Esophagus squamous epithelium (tissue), 5 donors: ENCODE measurements around the gene SLC25A48. TPM values are rescaled to one million over a fixed set of nuclear protein-coding genes. Genes with fewer than 3 reads are reported as not detected.

Source experiments
- DNase-seq: peaks from one replicate; lab custom pipeline; 2025; lab: John Stamatoyannopoulos, UW
- H3K27ac ChIP-seq, 4 donors: fragments of 200-600 bp; sonication (generic); one replicate each; pipeline ENCODE4 v1.5.1; 2016 to 2019; ENCODE audit warnings: mild to moderate bottlenecking in 1 of 4
- H3K27me3 ChIP-seq, 4 donors: fragments of 200-600 bp; sonication (generic); 1 replicate in 3 of 4; 2 replicates in 1 of 4; pipeline versions ENCODE4 v1.5.1 to v1.6.0; 2017 to 2021; ENCODE audit warnings: antibody characterized with exemption in 1 of 4
- H3K36me3 ChIP-seq, 3 donors: fragments of 200-600 bp; sonication (generic); one replicate each; pipeline ENCODE4 v1.5.1; 2016 to 2019
- H3K4me1 ChIP-seq, 3 donors: fragments of 200-600 bp; sonication (generic); one replicate each; pipeline ENCODE4 v1.5.1; 2017 to 2019
- H3K4me3 ChIP-seq, 4 donors: fragments of 200-600 bp; sonication (generic); 1 replicate in 3 of 4; 2 replicates in 1 of 4; pipeline ENCODE4 v1.5.1; 2016 to 2019; ENCODE audit warnings: mild to moderate bottlenecking in 2 of 4, moderate library complexity in 1 of 4
- H3K9me3 ChIP-seq, 3 donors: fragments of 200-600 bp; sonication (generic); one replicate each; pipeline ENCODE4 v1.5.1; 2016 to 2019
- CTCF ChIP-seq, 6 experiments: fragments of 450-650 bp in 4 of 6; fragments of 200-600 bp in 2 of 6; sonication (generic) in 2 of 6; IDR thresholded peaks; one replicate each; pipeline ENCODE4 v1.5.1; 2016 to 2019; ENCODE audit warnings: antibody characterized with exemption in 6 of 6, mild to moderate bottlenecking in 4 of 6, moderate library complexity in 4 of 6
- POLR2A ChIP-seq, 4 donors: fragments of 450-650 bp; IDR thresholded peaks; one replicate each; pipeline ENCODE4 v1.6.1; 2017; ENCODE audit warnings: antibody characterized with exemption in 4 of 4, mild to moderate bottlenecking in 4 of 4, moderate library complexity in 3 of 4
- WGBS, 2 donors: methylation state at CpG; one replicate each; pipeline ENCODE4 v1.1.5; 2018; 5-methylcytosine and 5-hydroxymethylcytosine counted together
- intact Hi-C: fragments of 100-400 bp; cut with DNase I; formaldehyde crosslinking; loops from one replicate; pipeline ENCODE4 v1.15.0; 2022
- total RNA-seq, 4 donors: library from RNA; depleted of rRNA; stranded (reverse); fragments of >200 nt; gene quantifications; one replicate each; pipeline ENCODE4 v1.1.0, GENCODE V29; 2016
- donor health status: DM: yes; HTN: yes; CAD: no.

SLC25A48 gene
- total RNA-seq, 4 donors from 2014 or later, result 0.19 to 1.3 (median 0.48) TPM

GRCh38 chr5:135861641-135862040 lies 27.2 kb downstream of the SLC25A48 start:
- H3K4me1 ChIP-seq, result no peaks in the 10 kb centered on the region
- TF ChIP-seq CTCF (IDR thresholded peaks at IDR 0.05) (no peak), POLR2A (IDR thresholded peaks at IDR 0.05) (no peak)
- 77 to 84% methylated on average over 1 of the region's 1 CpG for WGBS, 2 donors
- H3K9me3 ChIP-seq, result no peaks in the 10 kb centered on the region
- intact Hi-C loops, result no loop called here
- H3K27ac ChIP-seq, result no peak overlapping the region
- H3K27me3 ChIP-seq, result peaks cover 0 to 17% (median 0%) of the 10 kb centered on the region in 4 donors
- no peak overlapping the region for H3K4me3 ChIP-seq
- H3K36me3 ChIP-seq, result no peaks in the 10 kb centered on the region
- DNase-seq, result no peak

GRCh38 chr5:135862086-135862485 lies 27.6 kb downstream of the SLC25A48 start:
- H3K4me1 ChIP-seq, result no peaks in the 10 kb centered on the region
- TF ChIP-seq CTCF (IDR thresholded peaks at IDR 0.05), result no peak
- no peak for TF ChIP-seq POLR2A (IDR thresholded peaks at IDR 0.05)

GRCh38 chr5:135862744-135863143 lies 28.3 kb downstream of the SLC25A48 start:
- WGBS, 2 donors, result 90 to 96% methylated on average over 2 of the region's 2 CpGs
- Histone ChIP-seq H3K36me3 (no peaks in the 10 kb centered on the region), H3K4me3 (no peak overlapping the region), H3K4me1 (no peaks in the 10 kb centered on the region), H3K27ac (no peak overlapping the region), H3K9me3 (no peaks in the 10 kb centered on the region), H3K27me3 (peaks cover 0 to 6% (median 0%) of the 10 kb centered on the region in 4 donors)
- TF ChIP-seq POLR2A (IDR thresholded peaks at IDR 0.05), result no peak
- DNase-seq, result no peak
- intact Hi-C loops, result no loop called here

More at GRCh38 chr5:135862086-135862485, 27.6 kb downstream of the SLC25A48 start:
- no peak overlapping the region for H3K4me3 ChIP-seq
- H3K27me3 ChIP-seq, result peaks cover 0 to 13% (median 0%) of the 10 kb centered on the region in 4 donors
- H3K9me3 ChIP-seq, result no peaks in the 10 kb centered on the region
- no peak overlapping the region for H3K27ac ChIP-seq
- DNase-seq, result no peak
- intact Hi-C loops, result no loop called here
- no peaks in the 10 kb centered on the region for H3K36me3 ChIP-seq

- Histone ChIP-seq H3K4me3 (no peak overlapping the region), H3K27me3 (no peaks in the 10 kb centered on the region), H3K9me3 (no peaks in the 10 kb centered on the region), H3K27ac (no peak overlapping the region), H3K4me1 (no peaks in the 10 kb centered on the region), H3K36me3 (no peaks in the 10 kb centered on the region)
- TF ChIP-seq POLR2A (IDR thresholded peaks at IDR 0.05) (no peak), CTCF (IDR thresholded peaks at IDR 0.05) (no peak)
- WGBS, 2 donors, result 69 to 78% methylated on average over 2 to 3 of the region's 3 CpGs
- DNase-seq, result no peak
- intact Hi-C loops, result no loop called here
Measured at GRCh38 chr5:135864503-135865435, 30.3 kb downstream of the SLC25A48 start.

- no peaks in the 10 kb centered on the region for H3K36me3 ChIP-seq
- H3K9me3 ChIP-seq, result no peaks in the 10 kb centered on the region
- no peak overlapping the region for H3K4me3 ChIP-seq
- 66 to 86% methylated on average over 2 of the region's 2 CpGs for WGBS, 2 donors
- H3K4me1 ChIP-seq, result no peaks in the 10 kb centered on the region
- TF ChIP-seq CTCF (IDR thresholded peaks at IDR 0.05) (no peak), POLR2A (IDR thresholded peaks at IDR 0.05) (no peak)
- H3K27me3 ChIP-seq, result no peaks in the 10 kb centered on the region
- no peak for DNase-seq
- H3K27ac ChIP-seq, result no peak overlapping the region
- intact Hi-C loops, result no loop called here
Measured at GRCh38 chr5:135866016-135866415, 31.6 kb downstream of the SLC25A48 start.
